HepG2 (cell line): ENCODE results near the gene SLC38A8.

ENCODE experiments used
- CREB1 ChIP-seq, 2 experiments: fragments of 450-650 bp in 1 of 2; IDR thresholded peaks; 2 replicates each; pipeline ENCODE4 v1.6.1; 2016 to 2017; ENCODE audit warnings: control low read depth in 1 of 2, mild to moderate bottlenecking in 1 of 2, missing compliant biosample characterization in 1 of 2, missing genetic modification characterization in 1 of 2
- E2F5 ChIP-seq: sonication (generic); formaldehyde crosslinking; conservative IDR thresholded peaks from 2 replicates; pipeline ENCODE4 v1.4.0; 2020; ENCODE audit warnings: missing genetic modification reagents
- EP300 ChIP-seq, 3 experiments: sonication (generic) in 1 of 3; formaldehyde crosslinking in 1 of 3; IDR thresholded peaks; 2 replicates each; pipeline versions ENCODE4 v1.5.1 to v1.6.1; 2011 to 2020; ENCODE audit warnings: low read depth in 2 of 3, low read length in 2 of 3, borderline replicate concordance in 1 of 3, improper control_type of control experiment in 1 of 3, mild to moderate bottlenecking in 1 of 3, missing genetic modification reagents in 1 of 3, moderate library complexity in 1 of 3
- HNRNPH1 ChIP-seq: fragments of 200-400 bp; formaldehyde crosslinking; optimal IDR thresholded peaks from 2 replicates; pipeline ENCODE3; 2017; ENCODE audit warnings: mild to moderate bottlenecking, low read depth, low read length
- MAFG ChIP-seq: sonication (generic); formaldehyde crosslinking; IDR thresholded peaks from 2 replicates; pipeline ENCODE4 v1.5.1; 2020; ENCODE audit warnings: mild to moderate bottlenecking, missing genetic modification reagents
- POLR2A ChIP-seq, 2 experiments: IDR thresholded peaks; 2 replicates each; pipeline ENCODE4 v1.6.1; 2011; ENCODE audit warnings: low read depth in 2 of 2, low read length in 2 of 2, mild to moderate bottlenecking in 1 of 2, moderate library complexity in 1 of 2; ENCODE audit not compliant: insufficient read depth in 1 of 2
- ZKSCAN5 ChIP-seq: sonication (generic); formaldehyde crosslinking; IDR thresholded peaks from 2 replicates; pipeline ENCODE4 v1.5.1; 2020; ENCODE audit warnings: mild to moderate bottlenecking, missing genetic modification reagents
- ZNF263 ChIP-seq: sonication (generic); formaldehyde crosslinking; IDR thresholded peaks from 2 replicates; pipeline ENCODE4 v1.4.0; 2020; ENCODE audit warnings: missing genetic modification reagents
- ZNF598 ChIP-seq: sonication (generic); formaldehyde crosslinking; IDR thresholded peaks from 2 replicates; pipeline ENCODE4 v1.5.1; 2020; ENCODE audit warnings: mild to moderate bottlenecking, missing genetic modification reagents, borderline replicate concordance
- ZNF674 ChIP-seq: sonication (generic); formaldehyde crosslinking; IDR thresholded peaks from 2 replicates; pipeline ENCODE4 v1.5.0; 2020; ENCODE audit warnings: low read depth, mild to moderate bottlenecking, missing genetic modification reagents
- ZNF792 ChIP-seq: IDR thresholded peaks from 2 replicates; pipeline ENCODE4 v1.6.1; 2016

DNA sequence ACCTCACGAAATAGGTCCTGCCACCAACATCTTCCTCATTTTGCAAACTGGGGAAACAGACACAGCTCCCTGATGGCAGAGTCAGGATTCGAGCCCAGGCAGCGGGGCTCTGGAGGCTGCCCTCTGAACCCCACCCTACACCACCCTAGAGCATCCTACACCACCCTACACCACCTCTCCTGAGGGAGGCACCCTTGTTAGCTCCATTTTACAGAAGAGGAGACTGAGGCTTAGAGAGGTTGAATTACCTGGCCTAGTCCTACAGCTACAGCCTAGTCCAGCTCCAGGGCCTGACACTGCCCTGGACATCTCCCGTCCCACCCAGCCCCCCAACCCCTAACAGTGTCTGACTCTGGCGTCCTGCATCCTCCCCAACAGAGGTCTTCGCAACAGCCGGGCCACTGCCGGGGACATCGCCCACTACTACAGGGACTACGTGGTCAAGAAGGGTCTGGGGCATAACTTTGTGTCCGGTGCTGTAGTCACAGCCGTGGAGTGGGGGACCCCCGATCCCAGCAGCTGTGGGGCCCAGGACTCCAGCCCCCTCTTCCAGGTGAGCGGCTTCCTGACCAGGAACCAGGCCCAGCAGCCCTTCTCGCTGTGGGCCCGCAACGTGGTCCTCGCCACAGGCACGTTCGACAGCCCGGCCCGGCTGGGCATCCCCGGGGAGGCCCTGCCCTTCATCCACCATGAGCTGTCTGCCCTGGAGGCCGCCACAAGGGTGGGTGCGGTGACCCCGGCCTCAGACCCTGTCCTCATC, 77.7 kb downstream of the SLC38A8 start:
- TF ChIP-seq ZNF674 (CRISPR knock-in tag): no peak
- no peak for TF ChIP-seq MAFG (CRISPR knock-in tag)
- TF ChIP-seq ZNF263 (CRISPR knock-in tag): no peak
- no peak for TF ChIP-seq ZNF598
- peak in 1 of 2 experiments; percentile 41; a peak in 1 of 4 replicates for TF ChIP-seq POLR2A (IDR thresholded peaks at IDR 0.05; ENCODE audit: insufficient read depth in 1 of 2, low read depth in 2 of 2, low read length in 2 of 2)
- TF ChIP-seq ZKSCAN5 (CRISPR knock-in tag): no peak
- no peak for TF ChIP-seq HNRNPH1
- no peak for TF ChIP-seq ZNF792 (CRISPR knock-in tag)
- no peak for TF ChIP-seq E2F5 (CRISPR knock-in tag)
- no peak for TF ChIP-seq EP300 (IDR thresholded peaks at IDR 0.05; ENCODE audit: low read depth in 2 of 2, low read length in 2 of 2)
- TF ChIP-seq EP300 (CRISPR knock-in tag; IDR thresholded peaks at IDR 0.05; ENCODE audit: borderline replicate concordance): no peak
- TF ChIP-seq CREB1 (IDR thresholded peaks at IDR 0.05): no peak
- TF ChIP-seq CREB1 (CRISPR knock-in tag; IDR thresholded peaks at IDR 0.05): no peak
